Posterior cingulate gyrus (tissue), 11 donors: ENCODE data around the gene LY6G5C.
"Not testable (repeated sequence)": the region's sequence is repeated elsewhere in the genome, so short reads cannot be mapped to it uniquely, and the experiment has no call there.

Experiments
- DNase-seq, 10 donors: peaks; one replicate each; pipeline versions ENCODE4 v3.0.0 to v3.0.0-alpha.2; 2020 to 2021; ENCODE audit warnings: mixed read lengths in 3 of 10
- intact Hi-C: fragments of 100-400 bp; cut with DNase I; formaldehyde crosslinking; loops from one replicate; pipeline ENCODE4 v1.15.1; 2023

LY6G5C gene

GRCh38 chr6:31717499-31718222 lies 36.8 kb upstream of the LY6G5C start:
- intact Hi-C loops, result no loop called here
- peak in 1 of 10 donors; percentile 55 for DNase-seq

DNA sequence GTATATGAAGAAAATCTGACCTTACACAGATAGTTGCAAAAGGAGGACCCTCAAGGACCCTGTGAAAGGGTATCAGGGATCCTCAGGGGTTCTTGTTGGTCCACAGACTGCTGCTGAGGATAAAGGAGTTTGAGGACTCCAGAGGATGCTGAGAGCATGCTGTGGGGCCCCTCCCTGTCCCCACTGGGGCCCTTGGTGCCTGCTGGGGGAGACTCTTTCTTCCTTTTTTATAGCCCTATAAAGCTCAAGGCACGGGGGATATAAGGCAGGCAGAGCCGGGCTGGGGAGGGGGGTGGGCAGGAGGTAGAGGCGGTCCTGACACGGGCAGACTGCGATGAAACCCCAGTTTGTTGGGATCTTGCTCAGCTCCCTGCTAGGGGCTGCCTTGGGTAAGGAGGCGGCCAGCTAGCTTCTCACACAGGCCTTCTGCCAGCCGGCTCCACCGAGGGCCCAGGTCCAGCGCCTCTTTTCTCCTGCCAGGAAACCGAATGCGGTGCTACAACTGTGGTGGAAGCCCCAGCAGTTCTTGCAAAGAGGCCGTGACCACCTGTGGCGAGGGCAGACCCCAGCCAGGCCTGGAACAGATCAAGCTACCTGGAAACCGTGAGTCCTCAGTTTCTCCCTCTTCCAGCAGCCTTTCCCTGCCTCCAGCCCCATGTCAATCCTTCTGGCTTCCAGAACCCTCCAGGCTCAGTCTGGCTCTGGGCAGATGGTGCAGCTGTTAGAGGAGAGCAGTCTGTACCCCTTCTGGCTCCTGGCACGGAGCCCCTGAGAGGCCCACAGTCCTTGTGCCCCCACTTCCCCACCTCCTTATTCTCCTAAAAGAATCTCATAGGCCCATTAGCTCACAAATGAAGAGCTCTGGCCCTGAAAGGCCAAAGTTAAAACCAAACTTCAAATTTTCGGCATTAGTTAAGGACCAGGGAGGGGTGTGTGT lies 34.4 kb upstream of the LY6G5C start, which contains the start of gene LY6G6D:
Gene LY6G6D (plus strand): TSS at position 327 of the 937 bp plus-strand sequence. CDS start 8 bp downstream, at position 335.
- no peak for DNase-seq
- intact Hi-C loops, result no loop called here

DNA sequence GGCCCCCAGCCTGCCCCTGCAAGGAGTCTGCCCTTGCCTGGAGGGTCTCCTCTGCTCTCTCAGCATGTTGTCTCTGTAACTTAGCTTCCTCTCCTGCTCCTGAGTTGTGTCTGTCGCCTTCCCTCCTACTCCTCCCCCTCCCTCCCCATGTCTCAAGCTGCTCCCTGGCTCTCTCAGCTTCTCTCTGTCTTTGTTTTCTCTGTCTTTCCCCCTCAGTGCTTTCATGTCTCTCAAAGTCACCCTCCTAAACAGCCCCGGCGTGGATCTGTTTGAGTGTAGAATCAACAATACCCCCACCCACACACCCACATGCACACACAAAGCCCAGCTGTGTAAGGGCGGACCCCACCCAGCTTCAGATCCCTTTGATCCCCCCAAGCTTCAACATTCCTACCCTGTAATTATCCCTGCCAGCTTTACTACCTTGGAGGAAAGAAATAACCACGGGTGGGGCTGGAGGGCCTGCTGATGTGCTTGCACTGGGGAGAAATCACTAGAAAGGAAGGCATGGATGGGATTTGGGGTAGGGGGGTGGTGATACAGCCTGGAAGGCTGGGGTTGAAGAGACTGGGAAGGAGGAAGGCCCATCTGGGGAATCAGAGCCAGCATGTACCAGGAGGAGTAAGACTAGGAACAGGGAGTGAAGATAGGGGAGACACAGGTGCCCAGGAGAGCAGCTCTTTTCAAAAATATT lies 33.3 kb upstream of the LY6G5C start:
- intact Hi-C loops, result no loop called here
- DNase-seq, result no peak

GRCh38 chr6:31713465-31713864 lies 32.6 kb upstream of the LY6G5C start:
- no peak for DNase-seq
- intact Hi-C loops, result no loop called here

DNA sequence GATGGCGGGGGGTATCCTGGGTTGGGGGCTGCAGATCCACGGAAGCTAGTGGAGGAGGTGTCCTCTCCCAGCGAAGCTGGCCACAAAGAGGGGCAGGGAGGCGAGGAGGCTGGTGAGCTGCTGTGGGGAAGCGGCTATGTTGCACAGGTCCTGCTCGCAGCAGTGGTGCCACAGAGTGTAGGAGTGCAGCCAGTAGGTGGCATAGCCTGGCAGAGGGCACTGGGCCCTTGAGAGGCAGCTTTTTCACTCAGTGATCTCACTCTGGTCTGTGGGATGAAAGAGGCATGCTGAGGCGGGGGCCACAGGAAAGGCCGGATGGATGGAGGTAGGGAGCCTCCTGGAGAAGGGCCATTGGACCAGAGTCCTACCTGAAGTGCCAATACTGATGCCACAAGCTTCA lies 31.4 kb upstream of the LY6G5C start:
- intact Hi-C loops, result no loop called here
- no peak for DNase-seq

DNA sequence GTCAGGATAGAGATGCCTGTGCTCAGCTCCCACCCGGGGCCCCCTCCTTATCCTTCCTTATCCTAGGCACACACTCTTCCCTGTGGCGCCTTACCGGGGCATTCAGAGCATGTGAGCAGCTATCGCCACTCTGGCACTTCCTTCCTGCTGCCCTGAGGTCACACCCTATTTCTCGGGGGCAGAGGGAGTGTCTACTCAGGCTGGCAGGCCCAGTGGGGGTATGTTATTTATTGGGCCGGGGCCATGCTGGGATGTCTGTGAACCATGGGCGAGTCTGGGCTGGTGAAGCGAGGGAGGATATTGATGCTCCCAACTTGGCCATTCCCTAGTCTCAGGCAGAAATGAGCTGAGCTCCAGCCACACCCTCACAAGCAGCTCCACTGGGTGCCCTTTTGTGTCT lies 30.4 kb upstream of the LY6G5C start:
- intact Hi-C loops, result no loop called here
- DNase-seq, result no peak

DNA sequence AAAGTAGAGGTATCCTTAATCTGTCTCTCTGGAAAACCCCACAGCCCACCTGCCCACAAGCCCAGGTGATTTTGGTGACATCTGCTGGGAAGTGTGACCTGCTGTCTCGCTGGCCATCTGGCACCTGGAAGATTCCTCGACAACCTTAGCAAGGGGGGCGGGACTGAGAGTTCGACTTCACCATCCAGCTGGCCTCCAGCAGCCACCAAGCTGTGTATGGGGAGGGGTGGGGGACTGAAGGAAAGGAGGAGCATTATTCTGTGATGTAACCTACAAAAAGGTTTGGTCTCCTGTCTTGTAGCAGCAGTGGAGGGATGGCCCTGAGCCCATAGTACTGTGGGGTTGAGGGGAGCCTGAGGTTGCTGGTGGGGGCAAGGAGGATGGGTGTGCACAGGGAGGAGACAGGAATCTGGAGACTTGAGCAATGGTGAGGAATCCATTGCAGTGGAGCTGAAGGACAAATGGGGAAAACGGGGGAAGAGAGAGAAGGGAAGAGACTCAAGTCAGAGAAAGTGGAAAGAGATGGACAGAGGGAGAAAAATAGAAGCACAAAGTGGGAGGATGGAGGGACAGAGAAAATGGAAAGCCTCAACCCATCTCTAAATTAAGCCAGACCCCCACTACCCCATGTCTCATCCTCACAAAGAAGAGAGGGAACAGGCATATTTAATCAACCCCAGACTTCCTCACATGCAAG lies 29.8 kb upstream of the LY6G5C start:
- intact Hi-C loops, result no loop called here

DNA sequence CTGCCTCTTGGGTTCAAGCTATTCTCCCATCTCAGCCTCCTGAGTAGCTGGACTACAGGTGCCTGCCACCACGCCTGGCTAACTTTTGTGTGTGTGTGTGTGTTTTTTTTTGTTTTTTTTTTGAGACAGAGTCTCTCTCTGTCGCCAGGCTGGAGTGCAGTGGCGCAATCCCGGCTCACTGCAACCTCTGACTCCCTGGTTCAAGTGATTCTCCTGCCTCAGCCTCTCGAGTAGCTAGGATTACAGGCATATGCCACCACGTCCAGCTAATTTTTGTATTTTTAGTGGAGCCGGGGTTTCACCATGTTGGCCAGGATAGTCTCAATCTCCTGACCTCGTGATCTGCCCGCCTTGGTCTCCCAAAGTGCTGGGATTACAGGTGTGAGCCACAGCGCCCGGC lies 28.3 kb upstream of the LY6G5C start:
- not testable (repeated sequence) for DNase-seq
- intact Hi-C loops, result loop anchor here (10.0 kb wide), 1 partner anchor 86 kb away; the partner anchor contains the start of gene VARS1

More for the DNA sequence above, 29.8 kb upstream of the LY6G5C start:
- DNase-seq, result peak in 1 of 10 donors; percentile 47

- DNase-seq, result no peak
- intact Hi-C loops, result loop anchor here (10.0 kb wide), 1 partner anchor 87 kb away; the partner anchor contains the start of gene VARS1
Measured at GRCh38 chr6:31708224-31708623, 27.4 kb upstream of the LY6G5C start.

- intact Hi-C loops, result loop anchor here (10.0 kb wide), 1 partner anchor 87 kb away; the partner anchor contains the start of gene VARS1
- DNase-seq, result peak in 1 of 10 donors; percentile 8
Measured at GRCh38 chr6:31707701-31708100, 26.8 kb upstream of the LY6G5C start.

DNA sequence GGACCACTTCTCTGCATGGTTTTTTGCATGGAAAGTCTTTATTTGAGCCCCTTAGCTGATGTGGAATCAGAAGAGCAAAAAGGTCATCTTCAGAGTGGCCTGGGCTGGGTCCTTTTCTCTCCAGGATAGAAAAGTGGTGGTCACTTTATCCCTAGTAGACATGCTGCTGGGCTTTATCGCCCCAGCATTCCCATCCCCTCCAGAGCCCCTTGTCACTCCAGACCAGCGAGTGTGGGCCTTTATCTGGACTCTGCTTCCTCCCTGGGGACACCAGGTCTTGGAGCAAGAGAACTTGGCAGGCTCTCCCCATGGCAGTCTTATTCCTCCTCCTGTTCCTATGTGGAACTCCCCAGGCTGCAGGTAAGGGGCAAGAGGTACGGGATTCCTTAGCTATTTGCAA lies 25.7 kb upstream of the LY6G5C start, which contains the start of gene LY6G6F:
Gene LY6G6F (plus strand): TSS at position 268 of the 400 bp plus-strand sequence. CDS start 41 bp downstream, at position 309.
- intact Hi-C loops, result loop anchor here (10.0 kb wide), 1 partner anchor 88 kb away; the partner anchor contains the start of gene VARS1
- DNase-seq, result peak in 2 of 10 donors; percentile 14 to 40

DNA sequence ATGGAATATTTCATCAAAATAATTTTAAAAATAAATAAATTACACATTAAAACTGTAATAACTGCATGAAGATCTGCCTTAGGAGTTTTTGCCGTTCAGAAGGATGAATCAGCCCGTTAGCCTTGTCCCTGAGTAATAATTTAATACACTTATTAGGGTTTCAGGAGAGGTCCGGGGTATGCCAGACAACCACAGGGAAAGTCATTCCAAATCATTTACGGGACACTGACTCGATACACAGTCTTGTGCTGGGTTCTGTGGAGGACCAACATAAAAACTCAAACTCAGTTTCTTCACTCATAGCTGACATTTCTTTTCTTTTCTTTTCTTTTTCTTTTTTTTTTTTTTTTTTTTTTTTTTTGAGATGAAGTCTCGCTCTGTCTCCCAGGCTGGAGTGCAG lies 25.1 kb upstream of the LY6G5C start:
- intact Hi-C loops, result loop anchor here (10.0 kb wide), 1 partner anchor 89 kb away; the partner anchor contains the start of gene VARS1
- DNase-seq, result peak in 1 of 10 donors; percentile 1

GRCh38 chr6:31702819-31703716 lies 22.2 kb upstream of the LY6G5C start, which contains the start of gene ABHD16A:
Gene ABHD16A, minus strand, starts transcription at chr6:31703324. Its CDS starts 43 bp downstream, at chr6:31703281.
- DNase-seq, result peak; percentile 96 to 100 (median 98)
- intact Hi-C loops, result loop anchor here (2.0 to 10.0 kb wide), 2 partner anchors 92 to 160 kb away; partner anchors contain the start of genes NEU1 and VARS1

- DNase-seq, result peak in 1 of 10 donors; percentile 5
- intact Hi-C loops, result loop anchor here (2.0 to 10.0 kb wide), 2 partner anchors 92 to 160 kb away; partner anchors contain the start of genes NEU1 and VARS1
Measured at GRCh38 chr6:31702405-31702818, 21.5 kb upstream of the LY6G5C start.

- intact Hi-C loops, result loop anchor here (2.0 to 10.0 kb wide), 2 partner anchors 93 to 161 kb away; partner anchors contain the start of genes NEU1 and VARS1
- DNase-seq, result peak in 1 of 10 donors; percentile 74
Measured at GRCh38 chr6:31701666-31702404, 21.0 kb upstream of the LY6G5C start.

GRCh38 chr6:31700740-31701401 lies 20.0 kb upstream of the LY6G5C start:
- DNase-seq, result no peak
- intact Hi-C loops, result loop anchor here (10.0 kb wide), 1 partner anchor 94 kb away; the partner anchor contains the start of gene VARS1

- intact Hi-C loops, result no loop called here
- DNase-seq, result peak in 1 of 10 donors; percentile 20
Measured at GRCh38 chr6:31697555-31697954, 16.7 kb upstream of the LY6G5C start.
